CMK (cell line): Measurements from ENCODE around the gene PNMT.
A peak's percentile ranks its signal among the peaks of the same experiment; 100 is the strongest.

Source experiments
- DNase-seq: peaks from one replicate; pipeline ENCODE4 v3.0.0-alpha.2; 2010; ENCODE audit warnings: low read depth

Gene PNMT

DNA sequence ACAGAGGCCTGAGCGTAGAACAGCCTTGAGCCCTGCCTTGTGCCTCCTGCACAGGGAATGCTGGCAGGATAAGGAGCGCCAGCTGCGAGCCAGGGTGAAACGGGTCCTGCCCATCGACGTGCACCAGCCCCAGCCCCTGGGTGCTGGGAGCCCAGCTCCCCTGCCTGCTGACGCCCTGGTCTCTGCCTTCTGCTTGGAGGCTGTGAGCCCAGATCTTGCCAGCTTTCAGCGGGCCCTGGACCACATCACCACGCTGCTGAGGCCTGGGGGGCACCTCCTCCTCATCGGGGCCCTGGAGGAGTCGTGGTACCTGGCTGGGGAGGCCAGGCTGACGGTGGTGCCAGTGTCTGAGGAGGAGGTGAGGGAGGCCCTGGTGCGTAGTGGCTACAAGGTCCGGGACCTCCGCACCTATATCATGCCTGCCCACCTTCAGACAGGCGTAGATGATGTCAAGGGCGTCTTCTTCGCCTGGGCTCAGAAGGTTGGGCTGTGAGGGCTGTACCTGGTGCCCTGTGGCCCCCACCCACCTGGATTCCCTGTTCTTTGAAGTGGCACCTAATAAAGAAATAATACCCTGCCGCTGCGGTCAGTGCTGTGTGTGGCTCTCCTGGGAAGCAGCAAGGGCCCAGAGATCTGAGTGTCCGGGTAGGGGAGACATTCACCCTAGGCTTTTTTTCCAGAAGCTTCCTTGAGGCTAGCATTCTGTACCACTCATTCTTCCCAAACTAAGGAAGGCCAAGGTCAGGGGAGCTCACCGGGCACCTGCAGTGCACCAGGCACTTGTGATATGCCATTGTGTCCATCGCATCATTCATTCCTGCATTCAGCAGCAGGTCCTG is 1.9 kb downstream of the PNMT start:
- no peak for DNase-seq

DNA sequence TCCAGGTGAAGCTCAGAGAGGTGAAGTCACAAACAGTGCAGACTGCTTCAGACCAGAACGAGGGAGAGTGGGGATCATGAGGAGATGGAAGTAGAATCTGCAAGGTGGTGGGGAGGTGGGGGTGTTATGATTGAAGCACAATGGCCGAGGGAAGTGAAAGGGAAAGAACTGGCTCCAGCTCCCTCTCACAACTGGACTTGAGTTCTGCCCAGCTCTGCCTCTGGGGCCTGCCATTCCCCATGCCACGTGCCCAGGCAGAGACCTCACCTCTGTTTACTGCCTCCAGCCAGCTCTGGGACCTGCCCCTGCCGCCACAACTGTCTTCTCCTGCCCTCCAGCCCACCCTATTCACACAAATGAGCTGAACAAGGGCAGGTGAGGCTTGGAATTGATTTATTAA is 2.5 kb downstream of the PNMT start:
- DNase-seq, result no peak

GRCh38 chr17:39671651-39672521 is 3.6 kb downstream of the PNMT start:
- DNase-seq, result no peak

GRCh38 chr17:39672522-39673334 is 4.5 kb downstream of the PNMT start:
- DNase-seq, result no peak

GRCh38 chr17:39673335-39674081 is 5.3 kb downstream of the PNMT start:
- DNase-seq, result no peak

- no peak for DNase-seq
These were observed 5.9 kb downstream of the PNMT start for GRCh38 chr17:39674179-39674578.

DNA sequence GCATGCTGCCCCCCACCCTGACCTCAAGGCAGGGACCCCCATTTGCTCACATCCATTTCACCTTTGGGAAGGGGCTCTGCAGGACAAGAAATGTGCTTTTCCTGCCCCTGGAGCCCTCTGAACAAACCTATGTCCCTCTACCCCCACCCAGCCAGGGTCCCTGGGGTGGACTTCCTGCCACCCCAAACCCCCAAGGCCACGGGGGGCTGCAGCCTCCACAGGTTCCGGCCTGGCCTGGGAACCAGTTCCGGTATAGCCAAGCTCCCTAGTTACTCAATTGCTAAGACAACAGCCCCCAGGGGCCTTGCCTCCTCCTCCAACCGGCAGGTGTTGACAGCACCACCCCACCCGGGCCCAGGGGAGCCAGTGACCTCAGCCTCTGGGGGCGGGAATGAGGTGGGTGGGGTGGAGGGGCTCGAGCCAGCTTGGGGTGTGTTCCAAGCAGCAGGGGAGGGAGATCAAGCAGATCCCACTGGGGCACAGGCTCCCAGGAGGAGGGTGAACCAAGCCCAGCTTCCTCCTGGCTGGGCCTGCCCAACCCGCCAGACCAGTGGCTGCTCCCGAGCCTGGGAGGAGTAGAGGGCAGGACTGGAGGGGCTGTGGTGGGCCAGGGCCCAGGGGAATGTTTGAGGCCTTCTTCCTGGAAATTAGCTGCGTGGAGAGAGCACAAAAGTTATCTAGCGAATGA is 6.6 kb downstream of the PNMT start:
- peak; percentile 54 for DNase-seq

- no peak for DNase-seq
These were observed 7.3 kb downstream of the PNMT start for GRCh38 chr17:39675390-39676082.

DNA sequence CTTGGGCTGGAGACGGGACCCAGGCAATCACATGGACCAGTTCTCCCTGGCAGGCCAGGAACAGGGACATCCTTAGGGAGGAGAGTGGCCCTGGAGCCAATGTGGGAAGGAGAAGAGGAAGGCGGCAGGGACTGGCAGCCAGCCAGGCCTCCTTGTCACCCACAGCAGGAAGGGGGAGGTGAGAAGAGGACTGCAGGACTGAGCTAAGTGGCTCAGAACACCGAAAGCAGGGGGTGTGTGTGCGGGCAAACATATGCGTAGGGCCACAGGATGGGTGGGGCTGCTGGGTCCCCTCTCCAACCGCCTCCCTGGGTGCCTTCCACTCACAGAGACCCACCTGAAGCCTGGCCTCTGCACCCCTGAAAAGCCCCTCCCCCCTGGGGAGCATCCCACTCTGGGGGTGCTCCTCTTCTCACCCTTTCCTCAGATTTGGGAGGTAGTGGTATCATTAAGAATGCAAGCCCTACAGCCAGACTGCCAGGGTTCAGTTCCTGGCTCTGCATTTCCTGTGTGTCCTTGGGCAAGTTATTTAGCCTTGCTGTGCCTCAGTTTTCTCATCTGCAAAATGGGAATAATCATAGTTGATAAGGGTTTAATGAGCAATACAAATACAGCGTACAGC is 8.1 kb downstream of the PNMT start:
- peak; percentile 96 for DNase-seq

- DNase-seq, result no peak
These were observed 8.8 kb downstream of the PNMT start for GRCh38 chr17:39677072-39677471.

DNA sequence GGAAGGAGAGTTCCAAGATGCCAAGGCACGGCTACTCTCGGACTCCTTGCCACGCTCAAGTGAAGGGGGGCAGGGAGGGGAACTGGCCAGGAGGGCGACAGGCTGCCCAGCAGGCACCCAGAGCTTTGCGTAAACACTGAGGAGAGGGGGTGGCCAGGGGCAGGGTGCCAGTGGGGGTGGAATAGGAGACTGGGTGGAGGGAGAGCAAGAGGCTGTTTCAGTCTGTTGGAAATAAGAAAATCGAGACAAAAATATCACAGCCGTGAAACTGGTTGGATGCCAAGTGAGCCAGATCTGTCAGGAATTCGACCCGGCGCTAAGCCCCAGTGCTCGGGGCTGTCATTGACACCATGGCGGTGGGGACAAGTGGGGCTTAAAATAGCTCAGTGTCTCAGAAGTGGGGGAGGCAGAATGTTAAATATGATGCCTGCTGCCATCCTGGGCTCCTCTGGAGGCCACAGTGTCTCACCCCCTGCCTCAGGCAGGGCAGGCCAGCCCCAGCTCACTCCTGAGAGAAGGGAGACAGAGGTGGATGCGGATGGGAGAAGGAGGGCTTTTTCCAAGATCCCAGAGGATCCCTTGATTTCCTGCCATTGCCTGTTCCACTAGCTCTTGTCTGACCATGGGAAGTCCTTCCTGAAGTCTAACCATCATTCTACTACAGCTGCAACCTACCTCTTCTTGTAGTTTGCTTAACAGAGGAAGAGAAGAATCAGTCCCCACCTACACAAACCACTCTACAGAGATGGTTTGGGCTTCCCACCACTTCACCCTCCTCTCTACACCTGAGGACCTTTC is 9.5 kb downstream of the PNMT start:
- DNase-seq, result no peak

GRCh38 chr17:39678340-39679116 is 10.3 kb downstream of the PNMT start:
- no peak for DNase-seq

DNA sequence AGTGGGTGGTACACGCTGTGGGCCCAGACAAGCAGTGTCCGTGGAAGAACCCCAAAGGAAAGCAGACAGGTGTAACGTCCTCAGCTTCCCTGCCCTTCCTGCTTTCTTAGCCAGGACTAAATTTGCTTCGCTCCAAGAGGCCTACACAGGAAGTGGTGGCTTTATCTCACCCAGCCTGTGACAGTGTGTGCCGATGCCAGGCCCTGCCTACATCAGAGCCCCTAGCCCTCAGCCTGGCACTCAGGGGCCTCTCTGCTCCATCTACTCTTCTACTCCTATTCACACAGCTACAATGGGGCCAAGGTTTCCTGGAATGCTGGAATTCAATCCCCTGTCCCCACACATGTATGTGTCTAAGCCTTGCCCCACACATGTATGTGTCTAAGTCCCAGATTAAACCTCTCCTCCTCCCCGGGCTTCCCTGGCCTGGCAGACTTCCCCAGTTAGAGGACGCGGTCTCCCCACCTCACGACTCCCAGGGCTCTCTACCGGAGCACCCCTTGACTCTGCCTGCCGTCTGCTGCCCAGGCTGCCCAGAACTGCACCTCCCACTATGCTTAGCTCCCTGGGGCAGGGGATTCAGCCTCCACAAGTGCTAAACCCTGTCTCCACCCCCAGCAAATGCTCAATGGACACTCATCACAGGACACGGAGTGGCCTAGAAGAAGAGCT is 11.4 kb downstream of the PNMT start:
- peak; percentile 62 for DNase-seq

- no peak for DNase-seq
These were observed 15.2 kb downstream of the PNMT start for GRCh38 chr17:39683295-39683939.

DNA sequence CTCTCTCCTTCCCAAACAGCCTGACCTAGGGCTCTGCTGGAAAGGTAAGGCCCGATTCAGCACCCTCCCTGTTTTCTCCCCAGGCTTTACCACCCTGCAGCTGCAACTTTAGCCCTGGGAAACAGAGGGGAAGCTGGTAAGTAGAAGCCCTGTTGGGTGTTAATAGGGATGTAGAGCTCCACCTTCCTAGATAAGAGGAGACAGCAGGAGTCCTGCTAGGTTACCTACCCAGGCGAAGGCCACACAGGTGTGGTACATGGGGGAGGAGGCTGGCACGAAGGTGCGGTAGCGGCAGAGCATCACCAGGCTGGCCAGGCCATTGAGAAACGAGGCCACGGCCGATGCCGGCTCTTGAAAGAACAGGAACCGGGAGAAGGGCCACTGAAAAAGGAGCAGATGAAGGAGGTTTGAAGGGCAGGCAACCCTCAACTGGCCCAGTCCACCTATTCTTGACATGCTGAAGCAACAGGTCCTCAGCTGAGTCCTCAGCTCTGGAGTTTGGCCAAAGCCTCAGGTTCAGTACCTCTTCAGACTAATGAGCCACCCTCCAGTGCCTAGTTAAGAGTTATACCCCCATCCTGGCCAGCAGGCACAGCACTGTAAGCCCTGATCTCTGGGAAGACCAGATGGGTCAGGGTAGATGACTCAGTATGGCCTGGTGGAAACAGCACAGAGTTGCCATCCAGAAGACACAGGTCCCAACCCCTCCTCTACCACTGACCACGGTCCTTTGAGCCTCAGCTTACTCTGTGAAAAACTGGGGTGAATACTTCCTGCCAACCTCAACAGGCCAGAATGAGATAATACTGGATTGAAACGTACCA is 16.3 kb downstream of the PNMT start:
- no peak for DNase-seq

GRCh38 chr17:39687101-39687545 is 18.9 kb downstream of the PNMT start:
- no peak for DNase-seq
